ENCODE measurements around the gene TGFBR3L. TPM values are rescaled to one million over a fixed set of nuclear protein-coding genes. Genes with fewer than 3 reads are reported as not detected.
"Not testable (repeated sequence)": the region's sequence is repeated elsewhere in the genome, so short reads cannot be mapped to it uniquely, and the experiment has no call there.

TGFBR3L gene
- total RNA-seq, 4 donors from 2014 or later: not detected

DNA sequence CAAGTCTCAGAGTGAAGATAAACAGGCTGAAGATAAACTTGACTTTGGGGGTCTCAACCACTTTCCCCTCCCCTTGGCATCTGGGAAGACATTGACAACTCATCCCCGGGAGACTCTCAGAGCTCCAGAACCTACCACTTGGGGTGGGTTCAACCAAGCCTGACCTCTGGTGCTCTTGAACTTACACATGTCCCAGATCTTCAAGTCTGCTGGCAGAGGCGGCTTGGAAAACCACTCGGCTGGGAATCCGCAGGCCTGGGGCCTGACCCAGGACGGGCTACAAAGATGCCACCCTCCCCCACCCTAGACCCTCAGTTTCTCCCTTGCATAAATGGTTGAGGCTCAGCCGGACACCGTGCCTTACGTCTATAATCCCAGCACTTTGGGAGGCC is 25.8 kb upstream of the TGFBR3L start:
- TF ChIP-seq, protein P1, sequence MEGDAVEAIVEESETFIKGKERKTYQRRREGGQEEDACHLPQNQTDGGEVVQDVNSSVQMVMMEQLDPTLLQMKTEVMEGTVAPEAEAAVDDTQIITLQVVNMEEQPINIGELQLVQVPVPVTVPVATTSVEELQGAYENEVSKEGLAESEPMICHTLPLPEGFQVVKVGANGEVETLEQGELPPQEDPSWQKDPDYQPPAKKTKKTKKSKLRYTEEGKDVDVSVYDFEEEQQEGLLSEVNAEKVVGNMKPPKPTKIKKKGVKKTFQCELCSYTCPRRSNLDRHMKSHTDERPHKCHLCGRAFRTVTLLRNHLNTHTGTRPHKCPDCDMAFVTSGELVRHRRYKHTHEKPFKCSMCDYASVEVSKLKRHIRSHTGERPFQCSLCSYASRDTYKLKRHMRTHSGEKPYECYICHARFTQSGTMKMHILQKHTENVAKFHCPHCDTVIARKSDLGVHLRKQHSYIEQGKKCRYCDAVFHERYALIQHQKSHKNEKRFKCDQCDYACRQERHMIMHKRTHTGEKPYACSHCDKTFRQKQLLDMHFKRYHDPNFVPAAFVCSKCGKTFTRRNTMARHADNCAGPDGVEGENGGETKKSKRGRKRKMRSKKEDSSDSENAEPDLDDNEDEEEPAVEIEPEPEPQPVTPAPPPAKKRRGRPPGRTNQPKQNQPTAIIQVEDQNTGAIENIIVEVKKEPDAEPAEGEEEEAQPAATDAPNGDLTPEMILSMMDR (IDR thresholded peaks at IDR 0.05): no peak
- DNase-seq (ENCODE audit: low spot score) (no peak), ATAC-seq (ENCODE audit: low FRiP score) (no peak)

- not testable (repeated sequence) for ATAC-seq (ENCODE audit: low FRiP score); DNase-seq (ENCODE audit: low spot score)
These were observed 21.1 kb upstream of the TGFBR3L start for GRCh38 chr19:7893362-7894101.

- DNase-seq (ENCODE audit: low spot score) (no peak), ATAC-seq (ENCODE audit: low FRiP score) (no peak)
- TF ChIP-seq, protein P1 (IDR thresholded peaks at IDR 0.05): no peak
These were observed 19.9 kb upstream of the TGFBR3L start for GRCh38 chr19:7894612-7895309.

DNA sequence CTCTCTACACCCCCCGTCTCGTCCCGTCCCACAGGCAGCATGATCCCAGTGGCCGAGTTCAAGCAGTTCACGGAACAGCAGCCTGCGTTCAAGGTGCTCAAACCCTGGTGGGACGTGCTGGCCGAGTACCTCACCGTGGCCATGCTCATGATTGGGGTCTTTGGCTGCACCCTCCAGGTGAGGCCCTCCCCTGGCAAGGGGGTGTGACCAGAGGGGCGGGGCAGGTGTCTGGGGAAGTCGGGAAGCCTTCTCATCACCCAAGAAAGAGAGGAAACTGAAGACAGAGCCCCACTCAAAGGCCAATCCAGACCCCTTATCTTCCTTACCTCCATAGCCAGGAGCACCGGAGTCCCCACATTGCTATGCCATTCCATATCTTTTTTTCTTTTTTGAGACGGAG is 19.1 kb upstream of the TGFBR3L start:
- no peak for ATAC-seq (ENCODE audit: low FRiP score)
- TF ChIP-seq, protein P1 (IDR thresholded peaks at IDR 0.05): no peak
- no peak for DNase-seq (ENCODE audit: low spot score)

DNA sequence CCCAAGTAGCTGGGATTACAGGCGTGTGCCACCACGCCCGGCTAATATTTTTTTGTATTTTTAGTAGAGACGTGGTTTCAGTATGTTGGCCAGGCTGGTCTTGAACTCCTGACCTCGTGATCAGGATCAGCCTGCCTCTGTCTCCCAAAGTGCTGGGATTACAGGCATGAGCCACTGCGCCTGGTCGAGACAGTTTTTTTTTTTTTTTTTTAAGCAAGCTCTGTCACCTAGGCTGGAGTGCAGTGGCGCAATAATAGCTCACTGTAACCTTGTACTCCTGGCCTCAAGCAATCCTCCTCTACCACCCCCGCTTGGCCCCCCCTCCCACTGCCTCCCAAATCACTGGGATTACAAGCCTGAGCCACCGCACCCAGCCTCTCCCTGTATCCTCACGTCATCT is 17.3 kb upstream of the TGFBR3L start:
- DNase-seq (ENCODE audit: low spot score) (no peak), ATAC-seq (ENCODE audit: low FRiP score) (no peak)
- TF ChIP-seq, protein P1 (IDR thresholded peaks at IDR 0.05): no peak

DNA sequence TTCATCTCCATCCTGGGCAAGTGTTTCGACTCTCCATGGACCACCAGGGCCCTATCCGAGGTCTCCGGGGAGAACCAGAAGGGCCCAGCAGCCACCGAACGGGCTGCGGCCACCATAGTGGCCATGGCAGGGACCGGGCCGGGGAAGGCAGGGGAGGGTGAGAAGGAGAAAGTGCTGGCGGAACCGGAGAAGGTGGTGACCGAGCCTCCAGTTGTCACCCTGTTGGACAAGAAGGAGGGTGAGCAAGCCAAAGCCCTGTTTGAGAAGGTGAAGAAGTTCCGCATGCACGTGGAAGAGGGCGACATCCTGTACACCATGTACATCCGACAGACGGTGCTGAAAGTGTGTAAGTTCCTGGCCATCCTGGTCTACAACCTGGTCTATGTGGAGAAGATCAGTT is 15.7 kb upstream of the TGFBR3L start:
- DNase-seq (ENCODE audit: low spot score): no peak
- ATAC-seq (ENCODE audit: low FRiP score): no peak
- TF ChIP-seq, protein P1 (IDR thresholded peaks at IDR 0.05): no peak

GRCh38 chr19:7899751-7900378 is 14.8 kb upstream of the TGFBR3L start:
- ATAC-seq (ENCODE audit: low FRiP score) (no peak), DNase-seq (ENCODE audit: low spot score) (no peak)
- TF ChIP-seq, protein P1 (IDR thresholded peaks at IDR 0.05): no peak

Data from omental fat pad (tissue), 4 donors.